ENCODE results near the gene DYNLT2.

DNA sequence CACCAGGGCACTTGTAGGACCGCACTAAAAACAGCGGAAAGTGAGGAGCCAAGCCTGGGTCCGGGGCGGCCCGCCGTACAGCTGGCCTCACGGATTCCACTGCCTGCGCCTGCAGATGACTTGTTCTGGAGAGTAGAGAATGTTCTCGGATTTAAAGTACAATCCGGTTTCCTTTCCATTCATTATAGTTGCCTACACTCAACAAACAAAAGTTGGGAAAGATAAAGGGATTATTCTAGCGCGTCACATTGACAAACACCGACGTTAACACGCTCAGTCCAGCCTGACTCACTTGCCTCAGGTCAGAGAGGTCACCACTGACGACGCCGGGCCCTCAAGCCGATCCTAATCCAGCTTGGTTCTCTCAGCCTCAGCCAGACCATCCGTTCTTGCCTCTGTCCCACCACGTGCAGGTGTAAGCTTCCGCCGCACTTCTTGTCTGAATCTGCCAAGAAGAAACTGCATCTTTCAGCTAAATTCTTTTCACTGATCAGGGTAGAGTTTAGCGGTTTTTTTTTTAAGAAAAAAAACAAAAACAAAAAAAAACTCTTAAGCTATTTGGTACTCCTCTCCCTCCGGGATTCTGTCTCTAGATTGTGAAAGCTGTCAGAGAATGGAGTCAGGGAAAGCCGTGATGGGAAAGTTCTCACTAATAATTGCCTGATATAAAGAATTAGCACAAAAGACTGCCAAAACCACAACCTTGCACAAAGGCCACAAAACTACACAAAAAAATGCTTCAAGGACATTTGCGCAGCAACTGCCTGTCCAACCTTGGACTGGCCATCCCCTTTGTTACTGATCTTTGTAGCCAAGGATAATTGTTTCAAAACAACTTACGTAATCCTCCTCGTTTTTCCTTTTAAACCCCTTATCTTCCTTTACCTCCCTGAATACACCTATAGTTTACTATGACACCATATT is 26.0 kb downstream of the DYNLT2 start:
- TF ChIP-seq, protein P1, sequence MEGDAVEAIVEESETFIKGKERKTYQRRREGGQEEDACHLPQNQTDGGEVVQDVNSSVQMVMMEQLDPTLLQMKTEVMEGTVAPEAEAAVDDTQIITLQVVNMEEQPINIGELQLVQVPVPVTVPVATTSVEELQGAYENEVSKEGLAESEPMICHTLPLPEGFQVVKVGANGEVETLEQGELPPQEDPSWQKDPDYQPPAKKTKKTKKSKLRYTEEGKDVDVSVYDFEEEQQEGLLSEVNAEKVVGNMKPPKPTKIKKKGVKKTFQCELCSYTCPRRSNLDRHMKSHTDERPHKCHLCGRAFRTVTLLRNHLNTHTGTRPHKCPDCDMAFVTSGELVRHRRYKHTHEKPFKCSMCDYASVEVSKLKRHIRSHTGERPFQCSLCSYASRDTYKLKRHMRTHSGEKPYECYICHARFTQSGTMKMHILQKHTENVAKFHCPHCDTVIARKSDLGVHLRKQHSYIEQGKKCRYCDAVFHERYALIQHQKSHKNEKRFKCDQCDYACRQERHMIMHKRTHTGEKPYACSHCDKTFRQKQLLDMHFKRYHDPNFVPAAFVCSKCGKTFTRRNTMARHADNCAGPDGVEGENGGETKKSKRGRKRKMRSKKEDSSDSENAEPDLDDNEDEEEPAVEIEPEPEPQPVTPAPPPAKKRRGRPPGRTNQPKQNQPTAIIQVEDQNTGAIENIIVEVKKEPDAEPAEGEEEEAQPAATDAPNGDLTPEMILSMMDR (IDR thresholded peaks at IDR 0.05), result no peak
- TF ChIP-seq POLR2A (IDR thresholded peaks at IDR 0.05), result peak in 1 of 2 donors; percentile 35

All from Peyer's patch (tissue), 4 donors.